CD4-positive, alpha-beta T cell treated with Interleukin-17A for 1 hour (primary cell): ENCODE results near the gene ARHGAP19.
A peak's percentile ranks its signal among the peaks of the same experiment; 100 is the strongest.

ENCODE experiments used
- DNase-seq: peaks from one replicate; pipeline ENCODE4 v3.0.0-alpha.2; 2020

Gene ARHGAP19

GRCh38 chr10:97292097-97292861, at the start of gene ARHGAP19:
Gene ARHGAP19, minus strand, starts transcription at chr10:97292637. Its CDS starts 10 bp downstream, at chr10:97292627.
- DNase-seq, result peak; percentile 98

- DNase-seq, result no peak
These were observed 49.0 kb upstream of the ARHGAP19 start for GRCh38 chr10:97341416-97341815.

- DNase-seq, result no peak
These were observed 45.6 kb upstream of the ARHGAP19 start for GRCh38 chr10:97338041-97338440.

- DNase-seq, result no peak
These were observed 44.8 kb upstream of the ARHGAP19 start for GRCh38 chr10:97336942-97337831.

GRCh38 chr10:97336446-97336845, 44.0 kb upstream of the ARHGAP19 start:
- DNase-seq, result no peak

GRCh38 chr10:97336006-97336405, 43.6 kb upstream of the ARHGAP19 start:
- no peak for DNase-seq

GRCh38 chr10:97335188-97335619, 42.8 kb upstream of the ARHGAP19 start:
- DNase-seq, result no peak

GRCh38 chr10:97334370-97335175, 42.1 kb upstream of the ARHGAP19 start, which contains the start of gene FRAT2:
Gene FRAT2, minus strand, starts transcription at chr10:97334729. Its CDS starts 157 bp downstream, at chr10:97334572.
- peak; percentile 90 for DNase-seq

- peak; percentile 35 for DNase-seq
These were observed 41.3 kb upstream of the ARHGAP19 start for GRCh38 chr10:97333601-97334369.

- DNase-seq, result no peak
These were observed 40.8 kb upstream of the ARHGAP19 start for GRCh38 chr10:97333351-97333600.

- DNase-seq, result no peak
These were observed 40.3 kb upstream of the ARHGAP19 start for GRCh38 chr10:97332591-97333350.

GRCh38 chr10:97331153-97331703, 38.8 kb upstream of the ARHGAP19 start:
- no peak for DNase-seq

- no peak for DNase-seq
These were observed 37.3 kb upstream of the ARHGAP19 start for GRCh38 chr10:97329766-97330165.

- no peak for DNase-seq
These were observed 36.4 kb upstream of the ARHGAP19 start for GRCh38 chr10:97328646-97329453.

GRCh38 chr10:97327348-97328294, 35.2 kb upstream of the ARHGAP19 start:
- no peak for DNase-seq

- no peak for DNase-seq
These were observed 33.3 kb upstream of the ARHGAP19 start for GRCh38 chr10:97325754-97326153.

- DNase-seq, result no peak
These were observed 31.1 kb upstream of the ARHGAP19 start for GRCh38 chr10:97323501-97323900.

GRCh38 chr10:97321804-97322190, 29.4 kb upstream of the ARHGAP19 start:
- no peak for DNase-seq
